HG03095 (cell line): ENCODE measurements around the gene ANKRD13B.

Source experiments
- ATAC-seq: cut with Tn5 transposase; IDR thresholded peaks from one replicate; pipeline ENCODE4 v1.9.1; 2021; ENCODE audit warnings: moderate library complexity; ENCODE audit not compliant: unreplicated experiment

The ANKRD13B gene

GRCh38 chr17:29615492-29616299, 22.8 kb downstream of the ANKRD13B start:
- no peak for ATAC-seq

DNA sequence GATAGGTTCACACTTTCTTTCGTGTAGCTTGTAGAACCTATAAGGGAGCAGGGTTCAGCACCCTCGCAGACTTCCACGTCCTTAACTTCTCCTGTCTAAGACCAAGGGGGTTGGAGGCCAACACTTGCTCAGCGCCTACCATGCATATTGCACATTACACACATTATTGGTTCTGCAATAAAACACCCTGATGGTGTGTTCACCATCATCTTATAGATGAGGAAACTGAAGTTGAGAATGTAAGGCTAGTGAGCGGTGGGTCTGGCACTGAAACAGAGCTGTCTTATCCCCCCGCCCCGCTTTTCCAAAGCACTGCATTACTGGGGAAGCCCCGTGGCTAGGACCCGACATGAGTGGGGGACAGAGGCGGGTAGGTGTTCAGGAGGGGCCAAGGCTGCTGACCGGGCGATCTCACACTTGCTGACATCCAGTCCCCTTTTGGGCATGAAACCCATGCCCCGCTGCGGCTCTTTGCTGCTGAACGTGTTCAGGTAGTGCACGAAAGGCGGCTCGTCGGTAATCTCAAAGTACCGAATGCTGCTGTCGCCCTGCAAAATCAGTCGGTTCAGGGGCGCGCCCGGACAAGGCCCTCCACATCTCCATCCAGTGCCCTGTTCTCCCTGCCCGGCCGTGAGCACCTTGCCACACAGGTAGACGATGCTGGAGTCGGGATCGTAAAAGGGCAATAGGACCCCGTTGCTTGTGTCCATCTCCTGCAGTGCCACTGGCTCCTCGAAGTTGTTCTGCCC, 23.5 kb downstream of the ANKRD13B start:
- no peak for ATAC-seq

GRCh38 chr17:29617125-29617480, 24.2 kb downstream of the ANKRD13B start:
- ATAC-seq: no peak

GRCh38 chr17:29617481-29618271, 24.7 kb downstream of the ANKRD13B start:
- peak; percentile 34 for ATAC-seq

GRCh38 chr17:29618272-29619065, 25.5 kb downstream of the ANKRD13B start:
- ATAC-seq: no peak

GRCh38 chr17:29619251-29619650, 26.3 kb downstream of the ANKRD13B start:
- no peak for ATAC-seq

DNA sequence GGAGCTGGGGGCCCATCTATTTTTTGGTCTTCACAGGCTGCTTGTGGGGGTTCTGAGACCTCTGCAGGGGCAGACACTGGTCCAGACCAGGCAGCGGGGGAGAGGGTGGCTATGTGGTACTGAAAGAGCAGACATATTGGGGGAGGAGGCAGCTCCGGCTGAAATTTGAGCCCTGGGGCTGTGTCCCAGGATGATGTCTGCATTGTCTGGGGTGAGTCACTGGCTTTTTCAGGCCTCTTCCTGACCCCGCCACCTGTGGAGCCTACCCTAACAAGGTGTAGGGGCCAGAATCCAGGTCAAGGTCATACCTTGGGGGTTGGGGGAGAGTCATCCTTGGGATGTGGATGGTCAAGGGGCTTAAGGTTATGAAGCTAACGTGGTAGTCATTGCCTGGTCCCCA, 27.3 kb downstream of the ANKRD13B start:
- ATAC-seq: no peak

DNA sequence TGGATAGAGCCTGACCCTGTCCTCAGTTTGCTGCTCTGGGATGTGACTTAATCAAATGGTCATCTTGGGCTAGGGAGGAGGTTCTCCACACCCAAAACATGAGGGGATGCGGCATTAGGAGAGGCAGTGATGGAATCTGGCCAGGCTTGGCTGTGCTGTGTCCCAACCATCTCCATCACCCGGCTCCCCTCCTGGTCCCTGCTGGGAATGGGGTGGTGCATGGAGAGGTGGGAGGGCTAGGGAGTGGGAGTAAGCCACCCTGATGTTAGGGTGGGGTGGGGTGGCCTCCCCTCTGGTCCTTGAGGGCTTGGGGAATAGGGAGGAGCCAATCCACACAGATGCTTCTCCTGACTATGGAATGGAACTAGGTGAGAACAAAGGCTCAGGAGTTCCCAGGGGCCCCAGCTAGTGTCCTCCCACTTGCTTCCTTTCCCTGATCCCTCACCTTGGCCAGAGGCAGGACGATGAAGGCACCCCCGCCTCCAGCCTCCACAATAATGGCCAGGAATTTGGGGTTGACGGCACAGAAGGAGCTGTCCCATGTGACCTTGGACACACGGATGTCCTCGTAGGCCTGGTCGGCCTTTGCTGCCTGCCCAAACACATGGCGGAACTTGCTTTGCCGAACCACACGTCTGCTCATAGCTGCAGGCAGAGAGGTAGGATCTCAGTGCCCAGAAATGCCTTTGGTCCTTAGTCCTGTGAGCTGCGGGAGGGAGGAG, 28.0 kb downstream of the ANKRD13B start:
- no peak for ATAC-seq

- no peak for ATAC-seq
Observed at GRCh38 chr17:29621751-29622194, 28.8 kb downstream of the ANKRD13B start.

DNA sequence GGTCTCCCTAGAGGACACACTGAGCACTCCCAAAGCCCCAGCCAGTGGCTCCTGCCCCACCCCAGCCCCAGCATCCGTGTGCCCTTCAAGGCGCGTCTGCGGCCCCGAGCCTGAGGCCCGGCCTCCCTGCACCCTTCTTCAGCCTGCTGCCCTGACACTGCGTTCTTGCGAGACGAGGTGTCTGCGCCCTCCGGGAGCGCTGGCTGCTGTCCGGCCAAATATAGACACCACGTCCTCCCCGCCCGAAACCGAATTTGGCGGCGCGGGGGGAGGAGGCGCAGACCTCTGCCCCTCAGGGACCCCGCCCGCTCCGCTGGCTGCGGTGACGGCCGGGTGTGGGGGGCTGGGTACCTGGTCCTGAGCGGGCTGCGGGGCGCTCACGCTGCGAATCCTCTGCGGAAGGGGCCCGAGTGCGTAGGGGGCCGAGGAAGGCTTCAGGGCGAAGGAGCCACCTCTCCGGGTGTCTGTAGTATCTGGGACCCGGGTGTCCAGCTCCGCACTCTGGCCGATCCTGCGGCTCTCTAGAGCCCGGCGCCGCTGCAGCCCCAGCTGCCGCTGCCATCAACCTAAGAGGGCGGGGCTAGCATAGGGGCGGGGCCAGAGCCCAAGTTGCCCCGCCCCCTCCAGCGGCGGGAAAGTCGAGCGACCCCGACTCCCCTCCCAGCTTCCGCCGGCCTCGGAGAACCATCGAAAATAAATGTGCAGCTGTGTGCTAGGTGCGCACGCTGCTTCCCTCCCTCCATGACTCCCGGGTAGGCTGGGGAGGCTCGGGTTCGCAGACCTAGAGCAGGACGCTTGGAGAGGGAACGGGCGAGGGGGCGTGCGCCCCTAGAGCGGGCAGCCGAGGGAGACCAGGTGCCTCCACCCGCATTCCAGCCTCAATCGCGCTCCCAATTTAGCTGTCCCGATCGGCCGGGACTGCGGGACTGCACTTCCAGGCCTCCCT, 29.7 kb downstream of the ANKRD13B start, which contains the start of gene CORO6:
Gene CORO6, minus strand, starts transcription at position 576 of the 946 bp plus-strand sequence. CDS start 1,491 bp downstream, outside the sequence.
- no peak for ATAC-seq

DNA sequence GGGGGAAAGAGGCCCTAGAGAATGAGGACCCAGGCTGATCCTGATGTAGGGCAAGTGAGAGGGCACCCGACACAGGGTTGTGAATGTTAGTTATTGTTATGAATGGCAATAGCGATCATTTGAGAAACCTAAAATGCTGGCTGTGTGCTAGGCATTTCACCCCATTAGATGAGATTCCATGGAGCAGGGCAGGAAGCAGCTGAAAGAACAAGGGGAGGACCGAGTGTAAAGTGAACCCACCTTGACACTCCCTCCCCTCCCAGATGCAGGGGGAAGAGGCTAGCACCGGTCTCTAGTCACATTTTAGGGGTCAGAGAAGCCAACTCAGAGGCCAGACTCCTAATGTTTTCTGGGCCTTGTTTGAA, 30.3 kb downstream of the ANKRD13B start:
- no peak for ATAC-seq

- no peak for ATAC-seq
Observed at GRCh38 chr17:29624586-29624985, 31.7 kb downstream of the ANKRD13B start.

DNA sequence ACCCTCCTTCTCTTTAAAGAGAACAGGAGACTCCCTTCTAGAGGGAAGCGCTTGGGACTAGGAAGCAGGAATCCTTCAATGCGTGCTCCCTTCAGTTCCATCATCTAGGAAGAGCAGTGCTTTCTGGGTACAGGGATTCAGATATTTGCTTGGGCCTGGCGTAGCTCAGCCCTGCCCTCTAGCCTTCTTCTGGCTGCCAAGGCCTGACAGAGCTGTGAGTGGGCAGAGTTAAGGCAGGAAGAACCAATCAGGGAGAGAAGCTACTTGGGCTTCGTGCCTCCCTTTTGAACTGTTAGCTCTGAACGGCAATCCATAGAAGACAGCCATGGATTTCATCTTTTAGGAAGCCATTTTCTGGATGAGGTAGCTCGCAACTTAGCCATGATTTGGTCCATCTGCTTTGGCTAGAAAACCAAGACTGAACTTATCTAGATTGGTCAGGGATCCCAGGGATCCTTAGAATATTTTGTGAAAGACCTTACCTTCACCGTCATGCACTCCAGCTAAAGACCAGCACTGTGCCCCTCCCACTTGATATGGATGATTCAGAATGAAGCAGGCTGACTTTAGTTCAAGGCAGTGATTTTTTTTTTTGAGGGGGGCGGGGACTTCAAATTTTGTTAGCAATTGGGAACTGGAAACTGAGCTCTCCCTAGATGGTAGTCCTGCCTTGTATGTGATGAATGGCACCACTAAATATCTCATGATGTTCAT, 32.3 kb downstream of the ANKRD13B start:
- ATAC-seq: no peak

DNA sequence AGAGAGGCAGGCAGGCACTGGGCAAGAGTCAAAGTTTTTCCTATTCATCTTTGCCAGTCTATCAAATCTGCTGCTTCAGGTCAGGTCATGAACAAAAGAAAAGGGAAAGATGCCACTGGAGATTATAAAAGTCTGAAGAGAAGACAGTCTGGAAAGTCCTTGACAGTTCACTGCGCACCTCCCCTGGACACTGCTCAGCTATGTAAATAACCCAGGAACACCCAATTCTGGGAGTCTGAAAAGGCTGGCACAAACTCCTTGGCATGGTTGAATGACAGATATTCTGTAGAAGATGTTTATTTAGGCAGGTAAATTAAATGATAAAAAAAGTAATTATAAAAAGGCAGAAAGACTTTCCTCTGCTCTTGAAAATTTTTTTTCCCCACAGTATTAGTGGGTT, 35.0 kb downstream of the ANKRD13B start:
- no peak for ATAC-seq

- ATAC-seq: no peak
Observed at GRCh38 chr17:29628644-29629043, 35.7 kb downstream of the ANKRD13B start.

DNA sequence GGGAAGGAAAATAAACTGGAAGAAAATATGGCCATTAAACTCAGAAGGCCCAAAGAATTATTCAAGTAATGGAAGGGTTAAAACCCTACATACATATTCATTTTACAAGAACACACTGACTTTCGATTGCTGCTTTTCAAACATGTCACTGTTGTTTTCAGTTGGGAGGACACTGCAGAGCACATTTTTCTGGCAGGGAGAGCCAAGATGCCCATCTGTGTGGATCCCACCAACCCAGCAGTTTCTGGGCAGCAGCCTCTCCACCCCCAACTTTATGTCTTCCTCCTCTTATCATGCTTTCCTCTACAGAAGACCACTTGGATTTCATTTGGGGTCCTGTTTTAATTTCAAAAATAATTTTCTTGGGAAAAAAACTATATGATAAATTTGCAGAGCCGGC, 36.9 kb downstream of the ANKRD13B start:
- ATAC-seq: no peak

DNA sequence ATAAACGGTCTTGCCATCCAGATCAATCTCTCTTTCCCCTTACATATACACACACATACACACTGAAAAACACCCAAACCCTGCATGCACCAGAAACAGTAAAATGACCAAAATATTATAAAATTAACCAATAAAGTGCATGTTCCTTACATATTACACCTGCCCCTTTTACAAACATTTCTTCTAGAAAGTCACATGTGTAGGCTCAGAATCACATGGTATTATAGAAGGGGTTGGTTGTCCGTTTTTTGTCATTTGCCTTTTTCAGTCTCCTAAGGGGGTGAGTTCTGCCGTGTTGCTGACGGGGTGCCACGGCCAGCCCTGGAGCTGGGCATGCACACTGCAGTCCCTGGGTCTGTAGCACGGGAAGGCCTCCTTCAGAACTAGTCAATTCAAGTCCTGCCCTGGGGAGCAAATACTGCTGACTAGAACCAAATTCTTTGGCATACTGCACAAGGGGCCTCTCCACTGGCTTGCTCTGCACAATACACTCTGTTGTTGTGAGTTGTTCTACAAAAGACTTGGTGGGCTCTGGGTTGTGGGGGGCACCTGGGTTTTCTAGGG, 37.8 kb downstream of the ANKRD13B start:
- ATAC-seq: no peak

DNA sequence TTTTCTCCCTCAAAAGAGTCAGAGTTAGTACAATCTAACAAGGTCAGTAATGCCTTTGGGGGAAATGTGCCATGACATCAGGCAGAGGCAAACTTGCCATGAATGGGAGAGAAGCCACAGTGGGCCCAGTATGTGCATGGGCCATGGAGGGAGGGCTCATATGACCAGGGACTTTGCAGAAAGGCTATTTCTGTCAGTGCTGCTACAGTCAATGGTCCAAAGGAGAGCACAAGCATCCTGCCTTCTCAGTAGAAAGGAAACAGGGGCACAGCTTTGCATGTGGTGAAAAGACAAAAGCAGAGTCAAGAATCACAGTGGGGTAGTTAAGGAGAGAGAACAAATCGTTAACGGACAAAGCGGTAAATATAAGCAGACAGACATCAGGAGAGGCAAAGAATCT, 41.0 kb downstream of the ANKRD13B start:
- ATAC-seq: no peak
